ENCODE measurements around the gene ACOT11. TPM values are rescaled to one million over a fixed set of nuclear protein-coding genes. Genes with fewer than 3 reads are reported as not detected.

The ACOT11 gene
- total RNA-seq, 1 experiment from 2014 or later: 4.2 TPM

GRCh38 chr1:54623216-54624007 is 75.4 kb downstream of the ACOT11 start, which contains the start of gene FAM151A:
FAM151A (minus strand) TSS chr1:54623525; CDS start chr1:54623395, 130 bp downstream.
- Mint-ChIP-seq H3K27me3 (ENCODE audit: low read depth) (no peaks in the 10 kb centered on the region), H3K9me3 (no peaks in the 10 kb centered on the region), H3K27ac (no peak within 1 kb of the TSS), H3K4me1 (no peaks in the 10 kb centered on the region), H3K36me3 (no peaks in the 10 kb centered on the region), H3K4me3 (no peak within 1 kb of the TSS)
- DNase-seq (ENCODE audit: low spot score) (no peak), ATAC-seq (no peak; the same call in 1 of the 2 replicates)
- ChIA-PET POLR2A (interaction anchor here (0.7 kb wide), 1 partner anchor 76 kb away, joined by 3 read pairs; the partner anchor contains the start of gene ACOT11), CTCF (no interaction called here)
- TF ChIP-seq AFF4 (CRISPR knock-in tag; IDR thresholded peaks at IDR 0.05; ENCODE audit: borderline replicate concordance) (no peak), RELA (CRISPR knock-in tag; IDR thresholded peaks at IDR 0.05; ENCODE audit: borderline replicate concordance) (no peak), E2F1 (CRISPR knock-in tag; IDR thresholded peaks at IDR 0.05) (no peak), IRF2 (CRISPR knock-in tag; IDR thresholded peaks at IDR 0.05; ENCODE audit: borderline replicate concordance, low read depth) (no peak), ZNF396 (CRISPR knock-in tag; IDR thresholded peaks at IDR 0.05; ENCODE audit: borderline replicate concordance) (no peak), ZNF232 (CRISPR knock-in tag; IDR thresholded peaks at IDR 0.05) (no peak), EMX1 (CRISPR knock-in tag; IDR thresholded peaks at IDR 0.05) (no peak), CREM (CRISPR knock-in tag; IDR thresholded peaks at IDR 0.05) (no peak), NR1H2 (CRISPR knock-in tag; IDR thresholded peaks at IDR 0.05) (no peak)
- TF ChIP-seq, protein P1, sequence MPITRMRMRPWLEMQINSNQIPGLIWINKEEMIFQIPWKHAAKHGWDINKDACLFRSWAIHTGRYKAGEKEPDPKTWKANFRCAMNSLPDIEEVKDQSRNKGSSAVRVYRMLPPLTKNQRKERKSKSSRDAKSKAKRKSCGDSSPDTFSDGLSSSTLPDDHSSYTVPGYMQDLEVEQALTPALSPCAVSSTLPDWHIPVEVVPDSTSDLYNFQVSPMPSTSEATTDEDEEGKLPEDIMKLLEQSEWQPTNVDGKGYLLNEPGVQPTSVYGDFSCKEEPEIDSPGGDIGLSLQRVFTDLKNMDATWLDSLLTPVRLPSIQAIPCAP (CRISPR knock-in tag; IDR thresholded peaks at IDR 0.05): no peak
- TF ChIP-seq, protein P2, sequence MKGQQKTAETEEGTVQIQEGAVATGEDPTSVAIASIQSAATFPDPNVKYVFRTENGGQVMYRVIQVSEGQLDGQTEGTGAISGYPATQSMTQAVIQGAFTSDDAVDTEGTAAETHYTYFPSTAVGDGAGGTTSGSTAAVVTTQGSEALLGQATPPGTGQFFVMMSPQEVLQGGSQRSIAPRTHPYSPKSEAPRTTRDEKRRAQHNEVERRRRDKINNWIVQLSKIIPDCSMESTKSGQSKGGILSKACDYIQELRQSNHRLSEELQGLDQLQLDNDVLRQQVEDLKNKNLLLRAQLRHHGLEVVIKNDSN (CRISPR knock-in tag; IDR thresholded peaks at IDR 0.05): no peak
- TF ChIP-seq, protein P3, sequence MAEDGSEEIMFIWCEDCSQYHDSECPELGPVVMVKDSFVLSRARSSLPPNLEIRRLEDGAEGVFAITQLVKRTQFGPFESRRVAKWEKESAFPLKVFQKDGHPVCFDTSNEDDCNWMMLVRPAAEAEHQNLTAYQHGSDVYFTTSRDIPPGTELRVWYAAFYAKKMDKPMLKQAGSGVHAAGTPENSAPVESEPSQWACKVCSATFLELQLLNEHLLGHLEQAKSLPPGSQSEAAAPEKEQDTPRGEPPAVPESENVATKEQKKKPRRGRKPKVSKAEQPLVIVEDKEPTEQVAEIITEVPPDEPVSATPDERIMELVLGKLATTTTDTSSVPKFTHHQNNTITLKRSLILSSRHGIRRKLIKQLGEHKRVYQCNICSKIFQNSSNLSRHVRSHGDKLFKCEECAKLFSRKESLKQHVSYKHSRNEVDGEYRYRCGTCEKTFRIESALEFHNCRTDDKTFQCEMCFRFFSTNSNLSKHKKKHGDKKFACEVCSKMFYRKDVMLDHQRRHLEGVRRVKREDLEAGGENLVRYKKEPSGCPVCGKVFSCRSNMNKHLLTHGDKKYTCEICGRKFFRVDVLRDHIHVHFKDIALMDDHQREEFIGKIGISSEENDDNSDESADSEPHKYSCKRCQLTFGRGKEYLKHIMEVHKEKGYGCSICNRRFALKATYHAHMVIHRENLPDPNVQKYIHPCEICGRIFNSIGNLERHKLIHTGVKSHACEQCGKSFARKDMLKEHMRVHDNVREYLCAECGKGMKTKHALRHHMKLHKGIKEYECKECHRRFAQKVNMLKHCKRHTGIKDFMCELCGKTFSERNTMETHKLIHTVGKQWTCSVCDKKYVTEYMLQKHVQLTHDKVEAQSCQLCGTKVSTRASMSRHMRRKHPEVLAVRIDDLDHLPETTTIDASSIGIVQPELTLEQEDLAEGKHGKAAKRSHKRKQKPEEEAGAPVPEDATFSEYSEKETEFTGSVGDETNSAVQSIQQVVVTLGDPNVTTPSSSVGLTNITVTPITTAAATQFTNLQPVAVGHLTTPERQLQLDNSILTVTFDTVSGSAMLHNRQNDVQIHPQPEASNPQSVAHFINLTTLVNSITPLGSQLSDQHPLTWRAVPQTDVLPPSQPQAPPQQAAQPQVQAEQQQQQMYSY (CRISPR knock-in tag; IDR thresholded peaks at IDR 0.05): no peak
- TF ChIP-seq, protein P4, sequence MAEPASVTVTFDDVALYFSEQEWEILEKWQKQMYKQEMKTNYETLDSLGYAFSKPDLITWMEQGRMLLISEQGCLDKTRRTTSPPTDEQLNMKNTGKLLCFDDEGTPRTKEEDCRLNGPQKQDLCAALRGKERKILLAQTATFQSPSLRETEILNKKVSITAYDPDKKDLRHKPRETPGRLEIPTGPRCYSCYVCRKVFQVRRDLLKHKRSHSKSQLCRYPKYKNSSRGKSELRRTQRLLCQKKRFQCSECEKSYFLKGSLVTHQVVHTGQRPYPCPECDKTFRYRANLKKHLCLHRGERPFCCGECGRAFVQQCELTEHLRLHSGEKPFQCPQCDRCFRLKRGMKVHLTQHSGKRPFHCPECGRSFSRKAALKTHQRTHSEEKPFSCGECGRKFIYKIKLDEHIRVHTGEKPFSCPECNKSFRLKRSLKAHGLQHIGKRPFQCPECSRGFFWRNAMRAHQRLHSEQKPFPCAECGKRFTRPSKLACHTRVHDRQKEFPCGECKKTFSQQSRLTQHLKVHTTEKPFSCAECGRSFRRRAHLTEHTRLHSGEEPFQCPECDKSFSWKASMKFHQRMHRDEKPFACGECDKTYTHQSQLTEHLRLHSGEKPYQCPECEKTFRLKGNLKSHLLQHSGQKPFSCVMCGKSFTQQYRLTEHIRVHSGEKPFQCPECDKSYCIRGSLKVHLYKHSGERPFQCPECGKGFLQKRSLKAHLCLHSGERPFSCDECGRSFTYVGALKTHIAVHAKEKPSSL (CRISPR knock-in tag; conservative IDR thresholded peaks at IDR 0.05): no peak
- TF ChIP-seq, protein P5, sequence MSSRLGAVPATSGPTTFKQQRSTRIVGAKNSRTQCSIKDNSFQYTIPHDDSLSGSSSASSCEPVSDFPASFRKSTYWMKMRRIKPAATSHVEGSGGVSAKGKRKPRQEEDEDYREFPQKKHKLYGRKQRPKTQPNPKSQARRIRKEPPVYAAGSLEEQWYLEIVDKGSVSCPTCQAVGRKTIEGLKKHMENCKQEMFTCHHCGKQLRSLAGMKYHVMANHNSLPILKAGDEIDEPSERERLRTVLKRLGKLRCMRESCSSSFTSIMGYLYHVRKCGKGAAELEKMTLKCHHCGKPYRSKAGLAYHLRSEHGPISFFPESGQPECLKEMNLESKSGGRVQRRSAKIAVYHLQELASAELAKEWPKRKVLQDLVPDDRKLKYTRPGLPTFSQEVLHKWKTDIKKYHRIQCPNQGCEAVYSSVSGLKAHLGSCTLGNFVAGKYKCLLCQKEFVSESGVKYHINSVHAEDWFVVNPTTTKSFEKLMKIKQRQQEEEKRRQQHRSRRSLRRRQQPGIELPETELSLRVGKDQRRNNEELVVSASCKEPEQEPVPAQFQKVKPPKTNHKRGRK (CRISPR knock-in tag; IDR thresholded peaks at IDR 0.05; ENCODE audit: borderline replicate concordance): no peak
